Epithelial cell of proximal tubule (primary cell): ENCODE results near the gene CHFR. TPM values are rescaled to one million over a fixed set of nuclear protein-coding genes. Genes with fewer than 3 reads are reported as not detected.
"Not testable (repeated sequence)": the region's sequence is repeated elsewhere in the genome, so short reads cannot be mapped to it uniquely, and the experiment has no call there.

Experiments used
- DNase-seq: peaks from one replicate; pipeline ENCODE4 v3.0.0-alpha.2; 2011; ENCODE audit warnings: low read depth
- H3K4me3 ChIP-seq: 2 replicates; pipeline ENCODE4 v1.5.1; 2011; ENCODE audit warnings: low read depth, mild to moderate bottlenecking, low read length
- total RNA-seq: library from RNA; depleted of rRNA; stranded (reverse); fragments of >200 nt; gene quantifications from 2 replicates; pipeline ENCODE4 v1.2.3, GENCODE V29; 2015
- TF ChIP-seq, protein P1 (sequence below): conservative IDR thresholded peaks from 2 replicates; pipeline ENCODE4 v1.5.1; 2012; ENCODE audit warnings: low read depth, mild to moderate bottlenecking, low read length

CHFR gene
- total RNA-seq, 1 donor from 2014 or later, result 26.2 TPM

DNA sequence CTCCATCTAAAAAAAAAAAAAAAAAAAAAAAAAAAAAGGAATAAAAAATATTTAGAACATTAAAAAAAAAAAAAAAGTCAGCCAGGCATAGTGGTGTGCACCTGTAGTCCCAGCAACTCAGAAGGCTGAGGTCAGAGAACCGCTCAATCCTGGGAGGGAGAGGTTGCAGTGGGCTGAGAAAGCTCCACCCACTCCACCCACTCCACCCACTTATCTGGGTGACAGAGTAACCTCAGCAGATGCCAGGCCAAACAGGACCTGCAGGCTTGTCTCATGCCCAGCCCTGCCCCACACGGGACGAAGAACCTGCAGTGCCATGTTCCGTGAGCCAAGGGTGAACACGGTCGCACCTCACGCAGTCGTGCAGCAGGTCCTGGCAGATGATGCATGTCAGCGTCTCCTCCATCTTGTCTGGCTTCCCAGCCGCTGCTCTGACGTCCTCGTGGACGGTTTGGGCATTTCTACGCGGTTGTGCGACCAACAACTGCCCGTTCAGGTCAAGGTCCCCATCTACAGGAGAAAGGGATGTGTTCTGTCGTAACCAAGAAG, 28.6 kb downstream of the CHFR start:
- no peak for DNase-seq
- TF ChIP-seq, protein P1, sequence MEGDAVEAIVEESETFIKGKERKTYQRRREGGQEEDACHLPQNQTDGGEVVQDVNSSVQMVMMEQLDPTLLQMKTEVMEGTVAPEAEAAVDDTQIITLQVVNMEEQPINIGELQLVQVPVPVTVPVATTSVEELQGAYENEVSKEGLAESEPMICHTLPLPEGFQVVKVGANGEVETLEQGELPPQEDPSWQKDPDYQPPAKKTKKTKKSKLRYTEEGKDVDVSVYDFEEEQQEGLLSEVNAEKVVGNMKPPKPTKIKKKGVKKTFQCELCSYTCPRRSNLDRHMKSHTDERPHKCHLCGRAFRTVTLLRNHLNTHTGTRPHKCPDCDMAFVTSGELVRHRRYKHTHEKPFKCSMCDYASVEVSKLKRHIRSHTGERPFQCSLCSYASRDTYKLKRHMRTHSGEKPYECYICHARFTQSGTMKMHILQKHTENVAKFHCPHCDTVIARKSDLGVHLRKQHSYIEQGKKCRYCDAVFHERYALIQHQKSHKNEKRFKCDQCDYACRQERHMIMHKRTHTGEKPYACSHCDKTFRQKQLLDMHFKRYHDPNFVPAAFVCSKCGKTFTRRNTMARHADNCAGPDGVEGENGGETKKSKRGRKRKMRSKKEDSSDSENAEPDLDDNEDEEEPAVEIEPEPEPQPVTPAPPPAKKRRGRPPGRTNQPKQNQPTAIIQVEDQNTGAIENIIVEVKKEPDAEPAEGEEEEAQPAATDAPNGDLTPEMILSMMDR, result no peak
- no peak overlapping the region for H3K4me3 ChIP-seq

DNA sequence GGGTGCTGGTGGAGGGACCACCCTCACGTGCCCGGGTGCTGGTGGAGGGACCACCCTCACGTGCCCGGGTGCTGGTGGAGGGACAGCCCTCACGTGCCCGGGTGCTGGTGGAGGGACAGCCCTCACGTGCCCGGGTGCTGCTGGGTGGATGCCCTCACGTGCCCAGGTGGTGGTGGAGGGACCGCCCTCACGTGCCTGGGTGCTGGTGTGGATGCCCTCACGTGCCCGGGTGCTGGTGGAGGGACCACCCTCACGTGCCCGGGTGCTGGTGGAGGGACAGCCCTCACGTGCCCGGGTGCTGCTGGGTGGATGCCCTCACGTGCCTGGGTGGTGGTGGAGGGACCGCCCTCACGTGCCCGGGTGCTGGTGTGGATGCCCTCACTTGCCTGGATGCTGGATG, 30.4 kb downstream of the CHFR start:
- not testable (repeated sequence) for H3K4me3 ChIP-seq, DNase-seq

DNA sequence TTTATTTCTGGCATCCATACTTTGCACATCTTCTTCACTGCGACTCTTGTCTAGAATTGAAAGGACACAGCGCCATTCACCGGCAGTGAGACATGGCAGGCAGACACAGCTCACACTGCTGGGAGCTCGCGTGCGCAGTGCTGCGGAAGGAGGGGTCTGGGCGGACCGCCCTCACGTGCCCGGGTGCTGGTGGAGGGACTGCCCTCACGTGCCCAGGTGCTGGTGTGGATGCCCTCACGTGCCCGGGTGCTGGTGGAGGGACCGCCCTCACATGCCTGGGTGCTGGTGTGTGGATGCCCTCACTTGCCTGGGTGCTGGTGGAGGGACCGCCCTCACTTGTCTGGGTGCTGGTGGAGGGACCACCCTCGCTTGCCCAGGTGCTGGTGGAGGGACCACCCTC, 30.8 kb downstream of the CHFR start:
- DNase-seq, result no peak
- TF ChIP-seq, protein P1, result no peak
- H3K4me3 ChIP-seq, result no peak overlapping the region

DNA sequence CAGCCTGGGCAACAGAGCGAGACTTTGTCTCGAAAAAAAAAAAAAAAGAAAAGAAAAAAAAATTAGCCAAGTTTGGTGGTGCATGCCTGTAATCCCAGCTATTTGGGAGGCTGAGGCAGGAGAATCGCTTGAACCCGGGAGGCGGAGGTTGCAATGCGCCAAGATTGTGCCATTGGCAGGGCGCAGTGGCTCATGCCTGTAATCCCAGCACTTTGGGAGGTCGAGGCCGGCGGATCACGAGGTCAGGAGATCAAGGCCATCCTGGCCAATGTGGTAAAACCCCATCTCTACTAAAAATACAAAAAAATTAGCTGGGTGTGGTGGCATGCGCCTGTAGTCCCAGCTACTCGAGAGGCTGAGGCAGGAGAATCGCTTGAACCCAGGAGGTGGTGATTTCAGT, 32.2 kb downstream of the CHFR start:
- not testable (repeated sequence) for DNase-seq, H3K4me3 ChIP-seq

DNA sequence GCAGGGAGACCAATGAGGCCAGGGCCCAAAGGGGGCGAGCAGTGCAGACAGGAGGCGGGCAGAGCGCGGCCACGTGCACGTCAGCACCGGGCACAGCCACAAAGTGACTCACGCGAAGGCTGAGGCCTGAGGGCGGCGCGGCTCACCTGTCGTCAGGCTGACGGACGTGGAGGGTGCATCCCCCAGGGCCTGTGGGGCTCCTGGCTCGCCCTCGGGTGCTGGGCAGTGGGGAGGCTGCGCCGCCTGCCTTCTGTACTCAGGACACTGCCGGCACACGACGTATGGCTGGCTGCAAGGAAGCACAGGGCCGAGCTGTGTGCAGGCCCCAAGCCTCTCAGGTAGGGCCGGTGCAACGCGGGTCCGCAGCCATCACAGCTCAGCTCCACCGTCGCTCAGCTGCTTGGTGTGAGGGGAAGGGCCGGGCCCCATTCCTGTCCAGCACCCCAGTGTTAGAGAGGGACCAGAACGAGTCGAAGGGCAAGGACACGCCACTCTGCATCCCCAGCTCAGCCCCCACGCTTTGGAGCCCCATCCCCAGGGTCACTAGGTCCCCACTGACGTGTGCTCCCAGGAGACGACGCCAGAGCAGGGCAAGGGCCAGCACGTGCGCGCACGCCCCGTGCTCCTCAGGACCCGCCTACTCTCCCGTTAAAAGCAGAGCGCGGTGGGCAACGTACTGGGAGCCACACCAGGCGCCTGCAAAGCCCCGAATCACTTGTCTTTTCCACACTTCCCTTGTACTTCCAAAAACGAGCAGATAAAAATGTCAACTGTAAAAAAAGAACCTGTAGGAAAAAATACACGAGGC, 33.9 kb downstream of the CHFR start:
- H3K4me3 ChIP-seq, result no peak overlapping the region
- DNase-seq, result no peak
- TF ChIP-seq, protein P1, result no peak

DNA sequence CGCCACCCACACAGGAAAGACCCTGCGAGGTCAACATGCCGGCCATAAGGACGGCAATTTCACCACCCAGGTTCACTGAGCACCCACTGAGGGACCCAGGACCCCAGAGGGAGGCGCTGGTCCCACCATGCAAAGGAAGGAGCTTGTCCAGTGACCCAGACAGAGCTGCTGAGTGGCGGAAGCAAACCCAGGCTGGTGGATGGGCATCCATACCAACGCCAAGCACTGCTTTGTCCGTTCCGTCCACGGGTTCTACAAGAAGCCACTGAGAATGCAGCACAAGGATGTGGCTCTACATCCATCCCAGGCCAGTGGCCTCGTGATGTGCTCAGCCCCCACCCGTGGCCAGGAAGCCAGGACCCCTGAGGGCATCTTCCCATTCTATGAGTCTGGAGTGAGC, 34.9 kb downstream of the CHFR start:
- TF ChIP-seq, protein P1, result no peak
- H3K4me3 ChIP-seq, result no peak overlapping the region
- DNase-seq, result no peak

DNA sequence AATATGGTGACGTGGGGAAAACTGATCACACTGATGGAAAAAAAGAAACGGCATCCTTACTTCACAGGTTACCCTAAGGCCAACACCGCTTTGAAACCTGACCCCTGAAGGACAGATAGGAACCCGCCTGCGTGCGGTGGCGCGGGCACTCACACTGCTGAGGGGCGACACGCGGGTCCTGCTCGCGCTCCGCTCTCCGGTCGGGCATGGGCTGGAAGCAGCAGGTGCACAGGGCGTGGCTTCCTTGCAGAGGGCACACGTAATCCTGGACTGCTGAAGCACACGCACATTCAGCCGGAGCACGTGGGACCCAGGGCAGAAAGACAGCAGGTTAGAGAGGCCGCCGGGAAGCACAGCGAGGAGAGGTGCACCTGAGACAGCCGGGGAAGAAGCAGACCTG, 35.9 kb downstream of the CHFR start:
- no peak for DNase-seq
- TF ChIP-seq, protein P1, result no peak
- H3K4me3 ChIP-seq, result no peak overlapping the region

DNA sequence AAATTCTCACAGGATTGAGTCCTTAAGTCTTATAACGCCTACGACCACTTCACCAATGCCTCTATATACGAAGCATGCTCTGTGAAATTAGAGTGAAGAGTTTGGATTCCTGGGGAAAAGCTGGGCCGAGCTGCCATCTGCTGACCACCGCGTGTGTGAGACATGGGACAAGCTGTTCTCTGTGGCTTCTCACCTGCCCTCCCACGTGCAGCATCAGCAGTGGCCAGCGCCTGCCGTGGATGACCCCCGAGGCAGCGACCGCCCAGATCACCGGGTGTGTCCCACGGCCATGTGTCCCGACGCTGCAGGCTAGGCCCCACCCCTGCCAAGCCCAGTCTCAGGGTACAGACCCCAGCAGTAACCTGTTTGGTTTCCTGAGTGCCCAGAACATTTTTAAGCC, 37.1 kb downstream of the CHFR start:
- H3K4me3 ChIP-seq, result no peak overlapping the region
- DNase-seq, result no peak
- TF ChIP-seq, protein P1, result no peak
